Dermis lymphatic vessel endothelial cell (primary cell): ENCODE results near the gene MED10. TPM values are rescaled to one million over a fixed set of nuclear protein-coding genes. Genes with fewer than 3 reads are reported as not detected.

ENCODE experiments used
- total RNA-seq: library from RNA; depleted of rRNA; stranded (reverse); fragments of >200 nt; gene quantifications from 2 replicates; pipeline ENCODE4 v1.2.1, GENCODE V29; 2014

MED10 gene, protein sequence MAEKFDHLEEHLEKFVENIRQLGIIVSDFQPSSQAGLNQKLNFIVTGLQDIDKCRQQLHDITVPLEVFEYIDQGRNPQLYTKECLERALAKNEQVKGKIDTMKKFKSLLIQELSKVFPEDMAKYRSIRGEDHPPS
- 10.4 and 13.8 TPM in 2 replicates for total RNA-seq

DNA sequence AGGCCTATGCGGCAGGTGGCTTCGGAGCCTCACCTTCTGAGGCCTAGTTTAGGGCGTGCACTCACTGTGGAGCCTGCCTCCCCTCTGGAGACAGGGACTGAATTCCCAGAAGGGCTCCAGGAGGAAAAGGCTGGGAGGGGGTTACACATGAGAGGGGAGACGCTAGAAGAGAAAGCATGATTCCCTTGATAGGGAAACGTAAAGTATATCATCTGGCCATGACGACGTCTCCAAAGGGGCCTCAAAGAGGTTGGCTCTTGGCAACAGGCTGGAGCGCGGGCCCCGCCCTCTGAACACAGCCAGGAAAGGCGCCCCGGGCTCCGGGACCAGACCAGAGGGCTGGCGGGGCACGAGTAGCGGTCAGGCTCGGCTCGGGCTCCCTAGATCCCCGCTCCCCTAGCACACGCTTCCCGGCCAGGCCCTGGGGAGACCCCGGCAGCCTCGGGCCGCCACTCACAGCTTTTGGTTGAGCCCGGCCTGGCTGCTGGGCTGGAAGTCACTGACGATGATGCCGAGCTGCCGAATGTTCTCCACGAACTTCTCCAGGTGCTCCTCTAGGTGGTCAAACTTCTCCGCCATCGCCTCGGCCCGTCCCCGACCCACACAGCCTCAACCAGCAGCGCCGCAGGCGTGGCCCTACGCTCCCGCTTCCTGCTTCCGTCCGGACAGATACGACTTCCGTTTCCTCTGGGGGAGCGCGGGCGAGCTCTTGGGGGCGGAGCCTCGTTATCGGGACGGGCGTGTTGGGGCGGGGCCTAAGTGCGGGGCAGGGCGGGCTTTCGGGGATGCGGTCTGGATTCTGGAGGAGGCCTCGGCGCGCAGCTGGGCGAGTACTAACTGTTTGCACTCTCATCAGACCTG lies at the start of gene MED10:
Gene MED10 (minus strand): TSS at position 643 of the 861 bp plus-strand sequence. CDS start 64 bp downstream, at position 579.

Other genes starting within 250 kb of the MED10 start
- 0.65 and 0.86 TPM in 2 replicates for gene UBE2QL1, start 70.3 kb upstream of the MED10 start, total RNA-seq